ENCODE results near the gene PCDHGA8.

GRCh38 chr5:141351591-141351990 lies 40.8 kb upstream of the PCDHGA8 start:
- TF ChIP-seq CTCF (IDR thresholded peaks at IDR 0.05) (no peak), POLR2AphosphoS5 (IDR thresholded peaks at IDR 0.05; ENCODE audit: insufficient read depth in 1 of 2, low read depth in 1 of 2) (no peak), POLR2A (IDR thresholded peaks at IDR 0.05) (no peak)
